Activated gamma-delta T cell (primary cell): Measurements from ENCODE around the gene TFIP11.
A peak's percentile ranks its signal among the peaks of the same experiment; 100 is the strongest.

Source experiments
- DNase-seq: peaks from one replicate; lab custom pipeline; 2025; lab: John Stamatoyannopoulos, UW
- total RNA-seq, 2 donors: gene quantifications; one replicate each; lab custom pipeline; 2026; lab: John Stamatoyannopoulos, UW

TFIP11 gene
- 98.8 to 101 reads per million in 2 donors for total RNA-seq

DNA sequence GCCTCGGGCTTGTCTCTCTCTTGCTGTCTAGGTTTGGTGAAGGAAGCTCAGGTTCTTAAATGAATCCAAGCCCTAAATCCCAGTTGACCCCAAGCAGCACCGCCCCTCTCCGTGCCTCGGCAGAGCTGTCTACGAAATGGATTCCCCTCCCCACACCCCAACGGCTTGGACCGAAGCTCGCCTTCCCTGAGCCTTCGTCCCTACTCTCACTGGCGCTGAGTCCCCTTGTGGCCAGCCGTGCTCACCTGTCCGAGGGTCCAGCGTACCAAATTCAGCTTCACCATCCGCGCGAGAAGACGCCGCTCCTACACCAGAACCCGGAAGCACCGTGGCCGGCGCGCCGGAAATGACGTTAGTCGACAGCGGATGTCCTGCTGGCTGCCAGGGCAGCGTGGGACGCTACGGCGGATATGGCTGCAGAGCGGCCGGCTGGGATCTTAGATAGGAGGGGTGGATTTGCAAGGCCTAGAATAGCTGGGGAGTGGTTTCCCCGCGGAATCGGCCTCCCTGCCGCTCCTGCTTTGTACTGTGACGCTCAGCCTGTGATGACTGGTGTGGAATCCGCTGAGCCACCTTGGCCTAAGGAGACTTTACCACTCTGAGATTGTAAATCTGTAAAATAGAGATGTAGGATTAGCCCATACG is at the start of gene TFIP11:
TFIP11 (minus strand) TSS at position 325 of the 645 bp plus-strand sequence. CDS start 2,201 bp downstream, outside the sequence.
- peak; percentile 87 for DNase-seq

DNA sequence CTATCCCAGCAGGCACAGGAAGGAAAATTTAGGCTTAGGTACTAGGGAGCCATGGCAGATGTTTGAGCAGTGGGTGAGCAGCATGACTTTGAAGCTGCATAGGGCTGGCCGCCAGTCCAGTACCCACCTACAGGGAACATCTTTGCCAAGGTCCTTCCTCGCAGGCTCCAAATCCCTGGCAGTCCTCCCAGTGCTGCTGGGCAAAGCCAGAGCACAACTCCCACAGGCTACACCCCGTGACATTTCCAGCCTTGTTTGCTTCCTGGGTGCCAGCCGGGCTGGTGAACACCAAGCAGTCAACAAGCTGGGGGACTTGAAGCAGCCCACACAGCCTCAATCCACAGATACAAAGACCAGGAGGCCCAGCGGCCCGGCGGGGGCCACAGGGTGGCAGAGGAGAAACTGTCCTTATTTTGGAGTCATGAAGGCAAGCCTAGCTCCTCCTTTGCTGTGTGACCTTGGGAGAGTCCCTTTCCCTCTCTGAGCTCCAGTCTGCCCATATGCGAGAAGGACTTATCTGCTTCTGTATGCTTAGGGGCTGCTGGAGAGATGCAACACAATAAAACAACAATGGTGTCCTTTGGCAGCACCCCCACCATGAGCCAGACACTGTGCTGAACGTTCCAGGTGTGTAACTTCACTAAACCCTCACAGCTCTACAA is 49.6 kb upstream of the TFIP11 start:
- DNase-seq = no peak

DNA sequence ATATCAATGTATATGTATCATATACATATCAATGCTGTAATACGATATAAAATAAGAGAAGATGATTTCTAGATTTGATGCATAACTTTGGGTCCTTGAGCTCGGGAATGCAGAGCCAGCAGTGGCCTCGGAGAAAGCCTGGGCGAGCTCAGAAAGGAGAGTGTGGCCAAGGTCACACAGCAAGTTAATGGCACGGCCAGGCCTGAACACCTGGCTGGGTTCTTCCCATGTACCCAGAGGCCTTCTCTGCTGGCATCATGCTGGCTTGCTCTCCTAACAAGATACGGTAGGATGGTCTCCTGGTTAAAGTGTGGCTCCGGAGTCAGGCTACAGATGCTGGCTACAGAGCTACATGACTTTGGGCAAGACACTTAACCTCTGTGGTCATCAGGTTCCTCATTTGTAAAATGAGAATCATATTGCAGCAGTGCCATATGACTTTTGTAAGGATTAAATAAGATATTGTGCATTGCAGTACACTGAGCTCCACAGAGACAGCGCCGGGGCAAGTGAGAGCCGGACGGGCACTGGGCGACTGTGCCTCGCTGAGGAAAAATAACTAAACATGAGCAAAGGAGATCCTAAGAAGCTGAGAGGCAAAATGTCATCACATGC is 47.8 kb upstream of the TFIP11 start:
- DNase-seq = no peak

DNA sequence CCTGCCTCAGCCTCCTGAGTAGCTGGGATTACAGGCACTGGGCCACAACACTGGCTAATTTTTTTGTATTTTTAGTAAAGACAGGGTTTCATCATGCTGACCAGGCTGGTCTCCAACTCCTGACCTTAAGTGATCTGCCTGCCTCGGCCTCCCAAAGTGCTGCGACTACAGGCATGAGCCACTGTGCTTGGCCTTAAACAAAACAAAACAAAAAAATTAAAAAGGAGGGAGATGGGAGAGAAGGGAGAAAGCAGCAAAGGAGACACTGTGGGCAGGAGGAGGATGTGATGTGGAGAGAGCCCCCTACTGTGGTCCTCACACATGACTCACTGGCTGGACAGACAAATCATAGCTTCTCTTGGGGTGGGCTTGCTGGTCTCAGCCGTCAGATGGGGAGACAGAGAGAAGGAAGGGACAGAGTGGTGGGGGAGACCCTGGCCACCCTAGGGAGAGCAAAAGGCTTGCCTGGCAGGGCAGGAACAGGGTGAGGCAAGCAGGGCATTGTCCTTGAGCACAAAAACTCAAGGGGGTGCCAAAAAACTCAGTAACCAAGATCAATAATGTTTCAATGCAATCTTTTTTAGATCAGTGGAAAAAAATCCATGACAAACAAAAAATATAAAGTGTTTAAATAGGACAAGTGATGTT is 46.1 kb upstream of the TFIP11 start:
- DNase-seq = no peak

DNA sequence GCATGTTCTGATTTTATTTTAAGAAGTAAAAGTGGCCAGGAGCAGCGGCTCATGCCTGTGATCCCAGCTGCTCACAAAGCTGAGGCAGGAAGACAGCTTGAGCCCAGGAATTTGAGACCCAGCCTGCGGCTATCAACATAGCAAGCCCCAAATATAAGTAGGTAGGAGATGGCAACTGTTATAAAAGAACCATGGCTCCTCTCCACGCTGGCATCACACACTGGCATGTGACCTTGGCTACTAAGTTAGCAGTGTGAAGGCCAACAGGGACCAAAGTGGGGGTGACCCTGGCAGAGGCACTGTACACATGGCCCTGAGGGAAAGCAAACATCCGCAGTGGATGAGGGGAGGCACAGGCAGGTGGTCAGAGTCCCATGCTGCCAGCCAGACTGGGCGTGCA is 44.6 kb upstream of the TFIP11 start:
- no peak for DNase-seq

DNA sequence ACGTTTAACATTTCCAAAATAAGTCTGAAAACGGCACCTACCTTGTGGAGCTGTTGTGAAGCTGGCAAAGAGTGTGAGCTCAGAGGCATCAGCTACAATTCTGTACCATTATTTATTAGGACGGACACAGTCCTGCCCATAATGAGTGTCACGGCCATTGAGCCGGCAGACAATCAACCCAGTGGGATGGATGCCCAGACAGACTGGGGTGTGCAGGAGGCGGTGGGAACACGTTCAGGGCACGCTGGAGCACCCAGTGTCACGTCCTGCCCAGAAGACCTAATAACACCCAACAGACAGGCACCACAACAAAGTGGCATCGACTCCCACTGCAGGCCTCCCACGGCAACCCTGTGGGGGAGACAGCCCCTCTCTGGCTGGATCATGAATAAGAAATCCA is 43.2 kb upstream of the TFIP11 start:
- DNase-seq = no peak

DNA sequence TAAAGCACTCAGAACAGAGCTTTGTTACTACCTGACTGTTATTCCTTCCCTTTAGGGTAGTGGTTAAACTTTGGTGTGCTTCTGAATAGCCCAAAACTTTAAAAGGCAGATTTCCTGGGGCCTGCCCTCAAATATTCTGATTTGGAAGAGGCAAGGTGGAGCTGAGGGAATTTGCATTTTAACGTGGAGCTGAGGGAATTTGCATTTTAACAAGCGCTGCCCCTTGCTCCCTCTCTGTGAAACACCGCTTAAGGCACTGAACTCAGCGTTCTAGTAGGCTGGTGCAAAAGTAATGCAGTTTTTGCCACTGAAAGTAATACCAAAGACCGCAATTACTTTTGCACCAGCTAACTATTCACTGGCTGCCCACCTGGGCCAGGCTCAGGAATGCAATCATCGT is 42.7 kb upstream of the TFIP11 start:
- DNase-seq = no peak

DNA sequence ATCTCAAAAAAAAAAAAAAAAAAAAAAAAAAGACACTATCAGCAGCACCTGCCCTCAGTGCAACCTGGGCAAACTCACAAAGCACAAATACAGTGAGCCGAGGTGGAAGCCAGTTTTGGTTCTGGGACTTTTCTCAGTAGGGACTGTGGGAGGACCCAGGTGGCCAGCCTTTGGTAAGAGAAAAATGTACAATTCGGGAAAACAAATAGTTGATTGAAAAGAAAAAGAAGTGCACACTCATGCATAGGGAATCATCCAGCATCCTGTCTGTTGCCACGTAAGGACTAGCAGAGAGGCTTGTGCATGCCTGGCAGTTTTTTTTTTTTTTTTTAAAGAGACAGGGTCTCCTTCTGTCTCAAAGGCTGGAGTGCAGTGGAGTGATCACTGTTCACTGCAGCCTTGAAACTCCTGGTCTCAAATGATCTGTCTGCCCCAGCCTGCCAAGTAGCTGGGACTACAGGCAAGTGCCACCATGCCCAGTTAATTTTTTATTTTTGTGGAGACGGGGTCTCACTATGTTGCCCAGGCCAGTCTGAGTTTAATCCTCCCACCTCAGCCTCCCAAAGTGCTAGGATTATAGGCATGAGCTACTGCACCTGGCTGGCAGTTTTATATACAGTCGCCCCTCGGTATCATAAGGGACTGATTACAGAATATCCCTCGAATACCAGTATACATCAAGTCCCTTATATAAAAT is 40.9 kb upstream of the TFIP11 start:
- no peak for DNase-seq

DNA sequence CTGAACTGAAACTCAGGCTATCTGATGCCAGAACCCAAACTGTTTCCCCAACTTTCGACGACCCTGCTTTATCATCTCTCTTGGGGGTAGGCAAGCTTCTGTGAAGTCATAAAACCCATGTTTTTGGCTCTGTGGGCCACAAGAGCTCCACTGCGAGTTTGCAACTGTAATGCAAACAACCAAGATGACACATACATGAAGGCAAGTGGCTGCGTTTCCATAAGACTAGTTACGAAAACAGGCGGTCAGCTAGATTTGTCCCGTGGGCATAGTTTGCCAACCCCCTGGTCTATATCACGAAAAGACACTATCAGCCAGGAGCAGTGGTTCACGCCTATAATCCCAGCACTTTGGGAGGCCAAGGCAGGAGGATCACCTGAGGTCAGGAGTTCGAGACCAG is 40.2 kb upstream of the TFIP11 start:
- no peak for DNase-seq

DNA sequence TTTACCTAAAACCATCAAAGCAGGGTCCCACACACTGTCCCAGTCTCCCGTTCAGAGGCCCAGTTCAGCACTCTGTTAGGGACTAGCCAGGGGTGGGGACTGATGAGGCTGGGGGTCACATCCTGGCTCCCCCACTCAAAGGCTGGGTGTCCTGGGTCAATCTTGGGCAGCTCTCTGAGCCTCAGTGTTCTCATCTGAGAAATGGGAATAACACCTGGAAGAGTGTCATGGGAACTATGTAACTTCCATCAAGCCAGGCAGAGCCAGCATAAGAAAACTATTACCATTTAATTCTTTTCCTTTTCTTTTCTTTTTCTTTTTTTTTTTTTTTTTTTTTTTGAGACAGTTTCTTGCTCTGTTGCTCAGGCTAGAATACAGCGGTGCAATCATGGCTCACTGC is 39.3 kb upstream of the TFIP11 start:
- DNase-seq = no peak

DNA sequence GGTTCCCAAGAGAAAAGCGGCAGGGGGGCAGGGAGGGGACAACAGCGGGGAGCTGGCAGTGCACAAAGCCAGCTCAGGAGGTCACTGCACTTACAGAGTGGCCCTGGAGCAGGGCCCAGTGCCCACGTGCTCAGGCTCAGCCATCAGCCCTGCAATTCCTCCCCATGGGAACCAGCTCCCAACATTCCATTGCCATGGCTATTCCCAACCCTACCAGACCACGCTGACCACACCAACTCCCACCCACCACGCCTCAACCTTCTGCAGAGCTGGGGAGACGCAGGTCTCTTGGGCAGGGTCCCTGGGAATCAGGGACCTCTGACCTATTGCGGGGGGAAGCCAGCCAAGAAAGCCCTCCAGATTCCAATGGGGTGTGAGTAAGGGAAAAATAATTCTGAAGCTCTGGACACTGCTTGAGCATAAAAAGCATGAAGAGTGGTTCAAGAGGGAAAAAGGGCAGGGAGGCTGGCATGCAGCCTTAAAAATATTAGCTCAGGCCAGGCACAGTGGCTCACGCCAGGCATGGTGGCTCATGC is 38.3 kb upstream of the TFIP11 start:
- no peak for DNase-seq

DNA sequence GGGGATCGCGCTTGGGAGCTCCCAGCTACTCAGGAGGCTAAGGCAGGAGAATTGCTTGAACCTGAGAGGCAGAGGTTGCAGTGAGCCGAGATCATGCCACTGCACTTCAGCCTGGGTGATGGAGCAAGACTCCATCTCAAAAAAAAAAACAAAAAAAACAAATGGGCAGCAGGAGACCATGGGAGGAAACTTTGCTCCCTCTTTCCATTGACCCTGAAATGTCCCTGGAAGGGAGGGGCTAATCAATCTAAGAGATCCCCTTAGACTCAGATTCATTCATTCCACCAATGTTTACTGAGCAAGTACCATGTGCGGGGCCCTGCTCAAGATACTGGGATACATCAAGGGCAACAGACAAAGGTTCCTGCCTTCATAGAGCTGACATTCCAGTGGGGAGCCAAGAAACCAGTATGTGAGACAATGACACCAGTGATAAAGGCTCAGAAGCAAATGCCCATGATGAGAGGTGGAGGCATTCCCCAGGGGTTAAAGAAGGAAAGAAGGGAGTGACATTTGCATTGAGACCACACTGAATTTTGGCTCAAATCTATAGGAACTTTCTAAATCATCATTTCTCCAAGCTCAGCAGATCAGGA is 37.7 kb upstream of the TFIP11 start:
- DNase-seq = no peak

DNA sequence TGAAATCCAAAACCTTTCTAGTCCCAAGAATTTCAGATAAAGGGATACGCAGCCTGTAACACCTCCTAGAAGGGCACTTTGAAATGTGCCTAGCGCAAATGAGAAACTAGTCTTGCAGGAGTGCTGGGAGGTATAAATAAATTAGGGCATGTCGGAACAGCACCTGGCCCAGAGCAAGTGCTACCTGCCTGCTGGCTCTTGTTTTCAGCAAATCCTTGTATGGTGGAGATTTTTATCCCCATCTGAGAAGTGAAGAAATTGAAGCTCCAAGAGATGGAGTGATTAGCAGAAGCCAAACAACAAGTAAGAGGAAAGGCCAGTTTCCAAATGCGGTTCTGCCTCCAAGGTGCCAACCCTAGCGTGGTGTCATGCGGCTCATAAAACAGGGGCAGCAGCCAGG is 36.7 kb upstream of the TFIP11 start:
- DNase-seq = no peak

DNA sequence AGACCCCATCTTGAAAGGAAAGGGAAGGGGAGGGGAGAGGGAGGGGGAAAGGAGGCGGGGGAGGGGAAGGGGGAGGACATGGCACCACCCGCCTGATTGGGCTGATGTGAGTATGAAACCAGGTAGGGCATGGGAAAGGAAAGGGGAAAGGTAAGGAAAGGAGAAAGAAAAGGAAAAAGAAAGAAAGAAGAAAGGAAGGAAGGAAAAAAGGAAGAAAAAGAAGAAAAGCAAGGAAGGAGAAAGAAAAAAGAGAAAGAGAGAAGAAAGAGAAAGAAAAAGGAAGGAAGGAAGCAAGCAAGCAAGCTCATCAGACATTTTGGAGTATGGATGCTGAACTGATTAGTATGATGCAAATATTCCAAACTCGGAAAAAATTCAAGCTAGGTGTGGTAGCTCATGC is 36.0 kb upstream of the TFIP11 start:
- DNase-seq = no peak

DNA sequence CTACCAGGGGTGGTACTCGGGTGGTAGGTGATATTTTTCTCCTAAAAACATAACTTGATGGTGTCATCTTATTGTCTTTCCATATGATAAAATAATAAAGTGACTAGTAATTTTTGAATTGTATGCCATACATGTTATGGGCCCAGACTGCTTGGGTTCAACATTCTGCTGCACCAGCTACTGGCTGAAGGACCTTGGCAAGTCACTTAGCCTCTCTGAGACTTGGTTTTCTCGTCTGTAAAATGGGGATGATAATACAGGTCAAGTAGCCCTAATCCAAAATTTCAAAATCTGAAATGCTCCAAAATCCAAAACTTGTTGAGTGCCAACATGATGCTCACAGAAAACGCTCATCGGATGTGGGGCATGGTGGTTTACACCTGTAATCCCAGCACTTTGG is 35.6 kb upstream of the TFIP11 start:
- DNase-seq = no peak

DNA sequence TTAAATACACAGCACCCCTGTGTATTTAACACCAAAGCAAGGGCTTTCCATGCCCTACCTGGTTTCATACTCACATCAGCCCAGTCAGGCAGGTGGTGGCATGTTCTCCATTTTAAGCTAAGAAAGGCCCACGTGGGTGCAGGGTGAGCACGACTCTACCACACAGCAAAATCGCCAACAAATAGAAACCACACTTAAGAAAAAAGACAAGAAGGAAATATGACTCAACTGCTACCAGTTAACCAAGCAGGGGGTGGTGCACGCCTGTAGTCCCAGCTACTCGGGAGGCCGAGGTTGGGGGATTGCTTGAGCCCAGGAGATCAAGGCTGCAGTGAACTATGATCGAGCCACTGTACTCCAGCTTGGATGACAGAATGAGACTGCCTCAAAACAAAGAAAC is 35.2 kb upstream of the TFIP11 start:
- DNase-seq = no peak

DNA sequence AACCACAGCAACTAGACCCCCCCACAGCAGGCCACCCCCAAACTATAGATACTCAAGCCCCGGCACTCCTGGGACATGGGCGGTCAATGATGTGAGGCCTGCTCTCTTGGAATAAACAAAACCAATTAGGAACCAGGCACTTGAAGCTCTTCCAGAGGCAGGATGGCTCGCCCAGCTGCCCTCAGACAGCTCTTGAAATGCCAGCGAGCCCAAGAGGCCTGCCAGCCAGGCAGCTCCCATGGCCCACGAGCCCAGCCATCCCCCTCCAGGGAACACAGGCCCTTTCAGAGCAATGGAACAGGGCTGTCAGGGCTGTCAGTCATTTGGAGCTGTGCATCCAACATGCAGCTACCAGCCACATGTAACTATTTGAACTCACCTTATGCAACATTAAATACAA is 34.0 kb upstream of the TFIP11 start:
- no peak for DNase-seq

DNA sequence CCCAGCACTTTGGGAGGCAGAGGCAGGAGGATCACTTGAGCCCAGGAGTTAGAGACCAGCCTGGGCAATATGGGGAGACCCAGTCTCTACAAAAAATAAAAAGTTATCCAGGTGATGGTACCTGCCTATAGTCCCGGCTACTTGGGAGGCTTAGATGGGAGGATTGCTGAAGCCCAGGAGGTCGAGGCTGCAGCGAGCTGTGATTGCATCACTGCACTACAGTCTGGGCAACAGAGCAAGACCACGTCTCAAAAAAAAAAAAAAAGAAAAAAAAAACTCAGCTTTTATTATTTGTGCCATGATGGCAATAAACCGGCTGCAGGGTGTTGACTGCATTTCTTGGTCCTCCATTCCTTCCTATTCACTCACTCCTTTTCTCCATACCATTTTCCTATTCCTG is 33.6 kb upstream of the TFIP11 start:
- no peak for DNase-seq

DNA sequence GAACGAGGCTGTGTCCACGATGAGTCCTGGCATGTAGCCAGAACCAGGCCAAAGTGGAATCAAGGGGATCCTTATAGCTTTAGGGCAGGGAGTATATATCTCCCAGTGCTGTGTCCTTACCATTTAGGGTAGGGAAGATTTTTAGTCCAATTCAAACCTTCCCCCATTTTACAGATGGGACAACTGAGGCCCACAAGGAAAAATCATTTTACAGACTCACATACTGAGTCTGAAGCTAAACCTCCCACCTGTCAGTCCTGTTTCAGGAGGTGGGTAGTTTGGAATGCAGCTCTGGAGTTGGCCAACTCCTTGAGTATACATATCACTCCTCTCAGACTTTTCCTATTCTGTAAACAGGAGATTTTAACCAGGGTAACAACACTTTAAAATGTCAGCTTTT is 33.1 kb upstream of the TFIP11 start:
- DNase-seq = no peak

DNA sequence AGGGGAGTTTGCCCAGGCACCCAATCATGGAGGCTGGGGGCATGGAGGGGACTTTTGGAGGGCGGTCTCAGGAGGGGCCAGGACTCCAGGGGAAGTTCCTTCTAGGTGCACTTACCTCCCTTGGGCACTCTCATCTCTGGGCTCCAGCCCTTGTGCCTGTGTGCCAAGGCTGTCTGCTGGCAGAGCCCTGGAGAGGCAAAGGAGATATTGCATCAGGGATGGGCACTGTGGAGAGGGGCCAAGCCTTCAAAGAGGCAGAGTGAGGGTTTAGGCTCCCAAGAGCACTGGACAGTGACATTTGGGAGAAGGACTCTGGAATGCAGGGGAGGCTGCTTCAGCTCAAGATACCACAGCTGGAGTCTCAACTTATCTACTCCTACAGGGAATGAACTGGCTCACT is 32.2 kb upstream of the TFIP11 start:
- no peak for DNase-seq

DNA sequence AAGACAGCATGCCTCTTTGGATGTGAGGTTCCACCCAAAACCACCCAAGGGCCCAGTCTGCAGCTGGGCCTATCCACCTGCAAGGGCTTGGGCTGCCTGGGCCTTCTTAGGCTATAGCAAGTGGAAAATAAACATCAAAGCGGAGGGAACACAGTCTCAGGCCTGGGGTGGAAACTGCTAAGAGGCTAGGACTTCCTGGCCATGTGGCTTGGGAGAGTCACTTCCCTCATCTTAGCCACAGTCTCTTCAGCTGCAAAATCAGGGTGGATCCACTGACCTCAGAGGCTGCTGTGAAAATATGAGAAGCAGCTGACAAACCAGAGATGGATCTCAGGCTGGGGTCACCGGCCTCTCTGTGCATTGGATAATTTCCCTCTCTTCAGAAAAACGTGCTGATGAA is 30.6 kb upstream of the TFIP11 start:
- no peak for DNase-seq
